IPS-15b (cell line): ENCODE results near the gene BRD1.

Source experiments
- H3K27me3 ChIP-seq: one replicate; pipeline ENCODE4 v1.6.1; 2013; ENCODE audit warnings: low read length; ENCODE audit not compliant: control insufficient read depth, insufficient read depth
- H3K36me3 ChIP-seq: one replicate; pipeline ENCODE4 v1.6.1; 2013; ENCODE audit warnings: low read length; ENCODE audit not compliant: control insufficient read depth, insufficient read depth
- H3K4me1 ChIP-seq: one replicate; pipeline ENCODE4 v1.6.1; 2013; ENCODE audit warnings: mild to moderate bottlenecking, low read length; ENCODE audit not compliant: control insufficient read depth, insufficient read depth
- H3K4me3 ChIP-seq: one replicate; pipeline ENCODE4 v1.5.1; 2013; ENCODE audit warnings: low read depth, low read length
- H3K9ac ChIP-seq: one replicate; pipeline ENCODE4 v1.6.1; 2013; ENCODE audit warnings: low read depth, mild to moderate bottlenecking, low read length
- H3K9me3 ChIP-seq: one replicate; pipeline ENCODE4 v1.6.1; 2013; ENCODE audit warnings: mild to moderate bottlenecking, low read length; ENCODE audit not compliant: control insufficient read depth, insufficient read depth

Gene BRD1

GRCh38 chr22:49753276-49753890 is 74.3 kb downstream of the BRD1 start:
- Histone ChIP-seq H3K27me3 (no peaks in the 10 kb centered on the region), H3K4me3 (no peak overlapping the region), H3K9me3 (no peaks in the 10 kb centered on the region), H3K9ac (no peak overlapping the region), H3K4me1 (no peaks in the 10 kb centered on the region), H3K36me3 (no peaks in the 10 kb centered on the region)

GRCh38 chr22:49752598-49753091 is 75.0 kb downstream of the BRD1 start:
- Histone ChIP-seq H3K9ac (no peak overlapping the region), H3K9me3 (no peaks in the 10 kb centered on the region), H3K36me3 (no peaks in the 10 kb centered on the region), H3K27me3 (no peaks in the 10 kb centered on the region), H3K4me3 (no peak overlapping the region), H3K4me1 (no peaks in the 10 kb centered on the region)

- H3K4me1 ChIP-seq: no peaks in the 10 kb centered on the region
- no peaks in the 10 kb centered on the region for H3K36me3 ChIP-seq
- H3K27me3 ChIP-seq: no peaks in the 10 kb centered on the region
- no peak overlapping the region for H3K9ac ChIP-seq
- H3K4me3 ChIP-seq: no peak overlapping the region
- no peaks in the 10 kb centered on the region for H3K9me3 ChIP-seq
Observed at GRCh38 chr22:49751966-49752597, 75.6 kb downstream of the BRD1 start.

GRCh38 chr22:49751318-49751965 is 76.2 kb downstream of the BRD1 start:
- Histone ChIP-seq H3K9ac (no peak overlapping the region), H3K9me3 (no peaks in the 10 kb centered on the region), H3K4me1 (no peaks in the 10 kb centered on the region), H3K27me3 (no peaks in the 10 kb centered on the region), H3K4me3 (no peak overlapping the region), H3K36me3 (no peaks in the 10 kb centered on the region)

GRCh38 chr22:49749885-49750510 is 77.7 kb downstream of the BRD1 start:
- H3K36me3 ChIP-seq: no peaks in the 10 kb centered on the region
- no peaks in the 10 kb centered on the region for H3K9me3 ChIP-seq
- no peaks in the 10 kb centered on the region for H3K4me1 ChIP-seq
- H3K27me3 ChIP-seq: no peaks in the 10 kb centered on the region
- no peak overlapping the region for H3K4me3 ChIP-seq
- H3K9ac ChIP-seq: no peak overlapping the region

GRCh38 chr22:49749227-49749626 is 78.4 kb downstream of the BRD1 start:
- Histone ChIP-seq H3K36me3 (no peaks in the 10 kb centered on the region), H3K4me1 (no peaks in the 10 kb centered on the region), H3K9ac (no peak overlapping the region), H3K9me3 (no peaks in the 10 kb centered on the region), H3K27me3 (no peaks in the 10 kb centered on the region), H3K4me3 (no peak overlapping the region)

GRCh38 chr22:49748514-49748913 is 79.2 kb downstream of the BRD1 start:
- Histone ChIP-seq H3K9me3 (no peaks in the 10 kb centered on the region), H3K9ac (no peak overlapping the region), H3K4me3 (no peak overlapping the region), H3K27me3 (no peaks in the 10 kb centered on the region), H3K36me3 (no peaks in the 10 kb centered on the region), H3K4me1 (no peaks in the 10 kb centered on the region)

GRCh38 chr22:49747716-49748115 is 80.0 kb downstream of the BRD1 start:
- Histone ChIP-seq H3K27me3 (no peaks in the 10 kb centered on the region), H3K9me3 (no peaks in the 10 kb centered on the region), H3K9ac (no peak overlapping the region)

GRCh38 chr22:49747130-49747529 is 80.5 kb downstream of the BRD1 start:
- no peaks in the 10 kb centered on the region for H3K4me1 ChIP-seq
- H3K9me3 ChIP-seq: no peaks in the 10 kb centered on the region
- no peak overlapping the region for H3K9ac ChIP-seq
- no peak overlapping the region for H3K4me3 ChIP-seq
- H3K36me3 ChIP-seq: no peaks in the 10 kb centered on the region
- H3K27me3 ChIP-seq: no peaks in the 10 kb centered on the region

More at GRCh38 chr22:49747716-49748115, 80.0 kb downstream of the BRD1 start:
- Histone ChIP-seq H3K4me1 (no peaks in the 10 kb centered on the region), H3K36me3 (no peaks in the 10 kb centered on the region), H3K4me3 (no peak overlapping the region)

GRCh38 chr22:49746065-49746464 is 81.6 kb downstream of the BRD1 start:
- Histone ChIP-seq H3K4me3 (no peak overlapping the region), H3K4me1 (no peaks in the 10 kb centered on the region), H3K9ac (no peak overlapping the region), H3K36me3 (no peaks in the 10 kb centered on the region), H3K9me3 (no peaks in the 10 kb centered on the region), H3K27me3 (no peaks in the 10 kb centered on the region)

- Histone ChIP-seq H3K9ac (no peak overlapping the region), H3K27me3 (no peaks in the 10 kb centered on the region), H3K36me3 (no peaks in the 10 kb centered on the region), H3K9me3 (peaks cover 2% of the 10 kb centered on the region), H3K4me1 (no peaks in the 10 kb centered on the region), H3K4me3 (no peak overlapping the region)
Observed at GRCh38 chr22:49740242-49740641, 87.4 kb downstream of the BRD1 start.
